Measurements from ENCODE around the gene CSRNP3. TPM values are rescaled to one million over a fixed set of nuclear protein-coding genes. Genes with fewer than 3 reads are reported as not detected.

CSRNP3 gene
- total RNA-seq, 1 experiment from 2014 or later, result 0.41 TPM

- Histone ChIP-seq H3K79me2 (ENCODE audit: low read depth) (no peaks in the 10 kb centered on the region), H3K9me2 (ENCODE audit: insufficient read depth) (no peaks in the 10 kb centered on the region), H3K9me3 (ENCODE audit: insufficient read depth, low read depth) (no peaks in the 10 kb centered on the region), H3F3A (ENCODE audit: insufficient read depth, low read depth) (no peaks in the 10 kb centered on the region), H4K20me1 (ENCODE audit: insufficient read depth) (no peaks in the 10 kb centered on the region), H3K4me1 (replicated peaks; ENCODE audit: insufficient read depth) (no peaks in the 10 kb centered on the region), H3K4me3 (no peak overlapping the region), H3K27ac (no peak overlapping the region), H3K4me2 (no peak overlapping the region), H2AFZ (no peak overlapping the region), H3K27me3 (ENCODE audit: insufficient read depth, low read depth) (no peaks in the 10 kb centered on the region), H3K36me3 (ENCODE audit: low read depth) (no peaks in the 10 kb centered on the region)
- POLR2A ChIA-PET (ENCODE audit: unreplicated experiment), result no interaction called here
- no peak for TF ChIP-seq CTCF (conservative IDR thresholded peaks at IDR 0.05)
- no peak for TF ChIP-seq EZH2 (IDR thresholded peaks at IDR 0.05; ENCODE audit: low read depth)
- no peak for DNase-seq
- no TSS peak for BruUV-seq (replicated peaks)
- intact Hi-C loops (cut with micrococcal nuclease; ENCODE audit: unreplicated experiment), result no loop called here
- CTCF ChIA-PET, result no interaction called here
Measured at GRCh38 chr2:165528691-165529090, 59.2 kb downstream of the CSRNP3 start.

- no peaks in the 10 kb centered on the region for H3K9me3 ChIP-seq (ENCODE audit: insufficient read depth, low read depth)
- CTCF ChIA-PET, result no interaction called here
- TF ChIP-seq EZH2 (IDR thresholded peaks at IDR 0.05; ENCODE audit: low read depth), result no peak
- no peak for TF ChIP-seq CTCF (conservative IDR thresholded peaks at IDR 0.05)
- no peak overlapping the region for H2AFZ ChIP-seq
- H3K4me3 ChIP-seq, result no peak overlapping the region
- intact Hi-C loops (cut with micrococcal nuclease; ENCODE audit: unreplicated experiment), result no loop called here
- no peaks in the 10 kb centered on the region for H3K9me2 ChIP-seq (ENCODE audit: insufficient read depth)
- no peak overlapping the region for H3K27ac ChIP-seq
- H3K27me3 ChIP-seq (ENCODE audit: insufficient read depth, low read depth), result no peaks in the 10 kb centered on the region
- no peaks in the 10 kb centered on the region for H3K36me3 ChIP-seq (ENCODE audit: low read depth)
- no peaks in the 10 kb centered on the region for H3K79me2 ChIP-seq (ENCODE audit: low read depth)
- no TSS peak for BruUV-seq (replicated peaks)
- H3K4me1 ChIP-seq (replicated peaks; ENCODE audit: insufficient read depth), result no peaks in the 10 kb centered on the region
- no peaks in the 10 kb centered on the region for H4K20me1 ChIP-seq (ENCODE audit: insufficient read depth)
- no peak for DNase-seq
- POLR2A ChIA-PET (ENCODE audit: unreplicated experiment), result no interaction called here
- no peaks in the 10 kb centered on the region for H3F3A ChIP-seq (ENCODE audit: insufficient read depth, low read depth)
- no peak overlapping the region for H3K4me2 ChIP-seq
Measured at GRCh38 chr2:165529130-165529529, 59.6 kb downstream of the CSRNP3 start.

GRCh38 chr2:165533331-165533730, 63.8 kb downstream of the CSRNP3 start:
- H3K4me2 ChIP-seq, result no peak overlapping the region
- H3K9me2 ChIP-seq (ENCODE audit: insufficient read depth), result no peaks in the 10 kb centered on the region
- H3K4me1 ChIP-seq (replicated peaks; ENCODE audit: insufficient read depth), result no peaks in the 10 kb centered on the region
- no peak overlapping the region for H2AFZ ChIP-seq
- H3K4me3 ChIP-seq, result no peak overlapping the region
- H3K27ac ChIP-seq, result no peak overlapping the region
- intact Hi-C loops (cut with micrococcal nuclease; ENCODE audit: unreplicated experiment), result no loop called here
- DNase-seq, result no peak
- ChIA-PET CTCF (no interaction called here), POLR2A (ENCODE audit: unreplicated experiment) (no interaction called here)
- no peak for TF ChIP-seq EZH2 (IDR thresholded peaks at IDR 0.05; ENCODE audit: low read depth)
- TF ChIP-seq CTCF (conservative IDR thresholded peaks at IDR 0.05), result no peak
- H3F3A ChIP-seq (ENCODE audit: insufficient read depth, low read depth), result no peaks in the 10 kb centered on the region
- H3K9me3 ChIP-seq (ENCODE audit: insufficient read depth, low read depth), result no peaks in the 10 kb centered on the region
- no peaks in the 10 kb centered on the region for H3K27me3 ChIP-seq (ENCODE audit: insufficient read depth, low read depth)
- no TSS peak for BruUV-seq (replicated peaks)
- H3K79me2 ChIP-seq (ENCODE audit: low read depth), result no peaks in the 10 kb centered on the region
- H4K20me1 ChIP-seq (ENCODE audit: insufficient read depth), result no peaks in the 10 kb centered on the region
- no peaks in the 10 kb centered on the region for H3K36me3 ChIP-seq (ENCODE audit: low read depth)
